Keratinocyte (primary cell): Measurements from ENCODE around the gene ARL11.

Source experiments
- CTCF ChIP-seq, 3 experiments: IDR thresholded peaks in 1 of 3; conservative IDR thresholded peaks in 1 of 3; optimal IDR thresholded peaks in 1 of 3; 2 replicates in 2 of 3; 3 replicates in 1 of 3; pipeline versions ENCODE3 to v1.5.1; 2011; ENCODE audit warnings: low read length in 3 of 3, mild to moderate bottlenecking in 3 of 3, moderate library complexity in 2 of 3, control low read depth in 1 of 3, inconsistent platforms in 1 of 3; ENCODE audit not compliant: insufficient read depth in 2 of 3; ENCODE audit errors: extremely low read depth in 1 of 3
- EZH2 ChIP-seq: IDR thresholded peaks from one replicate; pipeline ENCODE4 v1.6.1; 2012; ENCODE audit warnings: inconsistent platforms, mild to moderate bottlenecking, low read length, moderate library complexity

- no peak for TF ChIP-seq CTCF (optimal IDR thresholded peaks at IDR 0.05 in 1 of 3, IDR thresholded peaks at IDR 0.05 in 1 of 3, conservative IDR thresholded peaks at IDR 0.05 in 1 of 3; ENCODE audit: extremely low read depth in 1 of 3, insufficient read depth in 2 of 3, low read length in 3 of 3)
- no peak for TF ChIP-seq EZH2
Observed at GRCh38 chr13:49602005-49602404, 26.3 kb upstream of the ARL11 start.
